K562 (cell line): ENCODE measurements around the gene STAT4. TPM values are rescaled to one million over a fixed set of nuclear protein-coding genes. Genes with fewer than 3 reads are reported as not detected.

Experiments used
- BRF2 ChIP-seq: IDR thresholded peaks from 3 replicates; pipeline ENCODE4 v1.6.1; 2011; ENCODE audit warnings: borderline replicate concordance, mild to moderate bottlenecking; ENCODE audit not compliant: insufficient read length, insufficient read depth
- ELF1 ChIP-seq: fragments of 200-800 bp; sonication (Bioruptor generic); IDR thresholded peaks from 2 replicates; pipeline ENCODE4 v1.6.1; 2016; ENCODE audit warnings: missing genetic modification characterization, missing compliant biosample characterization
- FOXA1 ChIP-seq: fragments of 450-650 bp; IDR thresholded peaks from 2 replicates; pipeline ENCODE4 v1.6.1; 2016; ENCODE audit warnings: mild to moderate bottlenecking, borderline replicate concordance
- KAT8 ChIP-seq: fragments of 450-650 bp; IDR thresholded peaks from 2 replicates; pipeline ENCODE4 v1.6.1; 2016; ENCODE audit warnings: low read depth, mild to moderate bottlenecking
- KLF16 ChIP-seq: IDR thresholded peaks from 2 replicates; pipeline ENCODE4 v1.6.1; 2016; ENCODE audit warnings: antibody characterized with exemption
- MCM2 ChIP-seq: fragments of 450-650 bp; IDR thresholded peaks from 2 replicates; pipeline ENCODE4 v1.6.1; 2017; ENCODE audit warnings: low read depth, mild to moderate bottlenecking
- MGA ChIP-seq: fragments of 450-650 bp; IDR thresholded peaks from 2 replicates; pipeline ENCODE4 v1.6.1; 2016; ENCODE audit warnings: mild to moderate bottlenecking, moderate library complexity
- NELFE ChIP-seq: IDR thresholded peaks from 2 replicates; pipeline ENCODE4 v1.6.1; 2011; ENCODE audit warnings: mild to moderate bottlenecking; ENCODE audit not compliant: insufficient read depth, insufficient read length
- ZHX1 ChIP-seq: fragments of 150-350 bp; conservative IDR thresholded peaks from 2 replicates; pipeline ENCODE4 v1.6.1; 2014; ENCODE audit warnings: low read length
- polyA plus RNA-seq, 8 experiments: library from polyadenylated mRNA; depleted of rRNA in 4 of 8; stranded (reverse) in 5 of 8; unstranded in 3 of 8; fragments of >200 nt; fragmentation: Nextera tagmentation in 2 of 8; fragmentation: Illumina TruSeq in 1 of 8; extraction: Ambion mirVana in 2 of 8; extraction: Trizol in 1 of 8; gene quantifications; 2 replicates each; pipeline versions ENCODE4 v1.2.1 to v1.2.3, GENCODE V29; 2011 to 2014; ENCODE audit warnings: inconsistent platforms in 1 of 8, missing spikeins in 1 of 8
- total RNA-seq, 7 experiments: library from RNA; depleted of rRNA in 6 of 7; stranded (reverse); fragments of >200 nt in 6 of 7; fragmentation: Illumina TruSeq in 2 of 7; extraction: Trizol in 2 of 7; gene quantifications; 2 replicates each; pipeline versions ENCODE4 v1.2.1 to v1.2.3, GENCODE V29; 2011 to 2021; ENCODE audit warnings: low replicate concordance in 1 of 7

STAT4 gene
- total and polyA plus RNA-seq, 9 of the 15 experiments (the other 6 are each of a cell fraction or from before 2014, with no cell fraction given) = 0.01 to 0.06 (median 0.03) TPM; not detected in 6

- TF ChIP-seq MGA (no peak), BRF2 (no peak), ZHX1 (no peak), NELFE (no peak), MCM2 (no peak), FOXA1 (no peak), KLF16 (no peak), ELF1 (tag) (no peak), KAT8 (no peak)
Observed at GRCh38 chr2:191018048-191018447, 132.7 kb downstream of the STAT4 start (continued).
